ENCODE measurements around the gene FAM174C. TPM values are rescaled to one million over a fixed set of nuclear protein-coding genes. Genes with fewer than 3 reads are reported as not detected.

The FAM174C gene
- total RNA-seq, 1 experiment from 2014 or later, result 85.2 TPM

DNA sequence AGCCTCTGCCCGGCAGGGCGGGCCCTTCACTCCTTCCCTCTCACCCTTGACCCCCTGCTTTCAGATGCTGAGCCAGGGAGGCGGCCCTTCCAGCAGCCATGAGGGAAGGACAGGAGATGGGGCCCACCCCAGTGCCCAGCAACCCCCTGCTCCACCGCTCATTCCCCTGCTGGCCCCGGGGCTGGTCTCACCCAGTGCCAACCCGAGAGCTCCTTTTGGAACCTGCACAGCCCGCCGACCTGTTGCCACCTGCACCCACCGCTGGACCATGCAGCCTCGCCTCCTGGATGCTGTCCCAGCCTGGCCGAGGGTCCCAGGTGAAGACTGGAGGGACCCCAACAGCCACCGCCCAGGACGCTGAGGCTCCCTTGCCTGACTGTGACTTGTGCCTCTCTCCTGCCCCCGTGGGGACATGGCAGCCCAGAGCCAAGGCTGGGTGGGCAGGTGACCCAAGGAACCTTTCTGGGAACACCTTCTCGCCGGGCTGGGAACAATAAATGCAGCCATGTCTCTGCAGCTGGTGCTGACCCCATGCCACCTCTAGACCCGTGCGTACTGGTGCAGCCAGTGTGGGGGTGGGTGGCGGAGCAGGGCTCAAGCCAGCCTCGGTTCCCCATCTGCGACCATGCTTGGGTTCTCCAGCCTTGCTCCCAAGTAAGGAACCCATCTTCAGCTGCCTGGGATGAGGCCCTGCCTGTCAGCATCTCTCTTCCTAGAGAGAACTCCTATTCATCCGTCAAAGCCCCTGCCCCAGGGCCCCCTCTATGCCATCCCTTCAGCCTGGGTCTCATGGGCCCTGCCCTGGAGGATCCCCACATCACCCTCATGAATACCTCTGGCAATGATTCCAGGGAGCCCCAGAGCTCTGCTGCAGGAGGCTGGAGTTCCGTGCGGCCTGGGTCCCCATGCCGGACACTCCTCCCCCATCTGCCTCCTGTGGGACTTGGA, 3.7 kb downstream of the FAM174C start:
- H3K36me3 Mint-ChIP-seq (ENCODE audit: insufficient read depth, unreplicated experiment), result peaks cover 38% of the 10 kb centered on the region
- CTCF ChIA-PET, result interaction anchor here (0.6 to 1.7 kb wide), 13 partner anchors 13 to 165 kb away, joined by 3 to 8 read pairs (median 4); no protein-coding TSS in a partner anchor
- TF ChIP-seq, protein P1, sequence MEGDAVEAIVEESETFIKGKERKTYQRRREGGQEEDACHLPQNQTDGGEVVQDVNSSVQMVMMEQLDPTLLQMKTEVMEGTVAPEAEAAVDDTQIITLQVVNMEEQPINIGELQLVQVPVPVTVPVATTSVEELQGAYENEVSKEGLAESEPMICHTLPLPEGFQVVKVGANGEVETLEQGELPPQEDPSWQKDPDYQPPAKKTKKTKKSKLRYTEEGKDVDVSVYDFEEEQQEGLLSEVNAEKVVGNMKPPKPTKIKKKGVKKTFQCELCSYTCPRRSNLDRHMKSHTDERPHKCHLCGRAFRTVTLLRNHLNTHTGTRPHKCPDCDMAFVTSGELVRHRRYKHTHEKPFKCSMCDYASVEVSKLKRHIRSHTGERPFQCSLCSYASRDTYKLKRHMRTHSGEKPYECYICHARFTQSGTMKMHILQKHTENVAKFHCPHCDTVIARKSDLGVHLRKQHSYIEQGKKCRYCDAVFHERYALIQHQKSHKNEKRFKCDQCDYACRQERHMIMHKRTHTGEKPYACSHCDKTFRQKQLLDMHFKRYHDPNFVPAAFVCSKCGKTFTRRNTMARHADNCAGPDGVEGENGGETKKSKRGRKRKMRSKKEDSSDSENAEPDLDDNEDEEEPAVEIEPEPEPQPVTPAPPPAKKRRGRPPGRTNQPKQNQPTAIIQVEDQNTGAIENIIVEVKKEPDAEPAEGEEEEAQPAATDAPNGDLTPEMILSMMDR (IDR thresholded peaks at IDR 0.05; ENCODE audit: unreplicated experiment), result no peak
- peaks cover 3% of the 10 kb centered on the region for H3K27me3 Mint-ChIP-seq (ENCODE audit: insufficient read depth, unreplicated experiment)
- H3K27ac Mint-ChIP-seq (ENCODE audit: low read depth, unreplicated experiment), result no peak overlapping the region
- DNase-seq (ENCODE audit: unreplicated experiment), result no peak
- BruUV-seq (replicated peaks), result no TSS peak
- intact Hi-C loops (cut with micrococcal nuclease), result loop anchor here (2.0 to 10.0 kb wide), 3 partner anchors 106 to 233 kb away; partner anchors contain the start of genes ADAMTSL5, NDUFS7 and RPS15
- H3K4me3 Mint-ChIP-seq (ENCODE audit: unreplicated experiment), result no peak overlapping the region
- peaks cover 11% of the 10 kb centered on the region for H3K4me1 Mint-ChIP-seq (ENCODE audit: insufficient read depth, unreplicated experiment)
- no peaks in the 10 kb centered on the region for H3K9me3 Mint-ChIP-seq (ENCODE audit: unreplicated experiment)
- POLR2A ChIA-PET, result interaction anchor here (0.9 to 1.2 kb wide), 2 partner anchors 10 to 82 kb away, joined by 4 read pairs; partner anchors contain the start of gene CIRBP

DNA sequence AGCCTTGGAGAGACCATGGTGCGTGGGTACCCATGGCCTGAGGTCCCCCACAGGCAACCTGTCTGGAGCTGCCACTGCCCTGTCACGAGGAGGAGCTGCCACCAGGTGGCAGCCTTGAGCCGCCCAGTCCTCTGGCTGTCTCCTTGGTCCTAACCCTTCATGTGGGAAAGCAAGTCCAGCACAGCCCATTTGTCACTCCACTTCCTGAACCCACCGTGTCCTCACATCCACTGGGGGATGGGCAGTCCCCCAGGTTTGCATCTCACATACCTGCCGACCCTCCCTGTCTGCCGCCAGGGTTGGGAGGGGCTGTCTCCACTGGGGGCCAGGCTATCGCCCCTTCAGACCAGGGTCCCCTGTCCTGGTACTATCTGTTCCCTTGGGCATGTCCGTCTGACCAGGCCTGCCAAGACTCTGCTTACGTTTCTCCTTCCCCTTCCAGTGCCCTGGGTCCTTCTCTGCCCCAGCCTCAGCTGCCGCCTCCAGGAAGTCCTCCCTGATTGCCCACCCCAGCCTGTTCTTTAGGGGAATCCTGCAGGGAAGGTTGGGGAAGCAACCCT, 4.5 kb downstream of the FAM174C start:
- Mint-ChIP-seq H3K4me1 (ENCODE audit: insufficient read depth, unreplicated experiment) (peaks cover 11% of the 10 kb centered on the region), H3K27me3 (ENCODE audit: insufficient read depth, unreplicated experiment) (peaks cover 11% of the 10 kb centered on the region), H3K4me3 (ENCODE audit: unreplicated experiment) (no peak overlapping the region), H3K9me3 (ENCODE audit: unreplicated experiment) (no peaks in the 10 kb centered on the region), H3K27ac (ENCODE audit: low read depth, unreplicated experiment) (no peak overlapping the region), H3K36me3 (ENCODE audit: insufficient read depth, unreplicated experiment) (peaks cover 29% of the 10 kb centered on the region)
- ChIA-PET POLR2A (interaction anchor here (0.6 to 1.2 kb wide), 3 partner anchors 11 to 81 kb away, joined by 3 to 4 read pairs (median 4); partner anchors contain the start of gene CIRBP), CTCF (interaction anchor here (0.6 to 1.7 kb wide), 13 partner anchors 13 to 192 kb away, joined by 3 to 8 read pairs (median 4); no protein-coding TSS in a partner anchor)
- no TSS peak for BruUV-seq (replicated peaks)
- intact Hi-C loops (cut with micrococcal nuclease), result loop anchor here (2.0 to 10.0 kb wide), 4 partner anchors 82 to 232 kb away; partner anchors contain the start of genes ADAMTSL5, NDUFS7 and RPS15
- TF ChIP-seq, protein P1 (IDR thresholded peaks at IDR 0.05; ENCODE audit: unreplicated experiment), result peak; percentile 86
- DNase-seq (ENCODE audit: unreplicated experiment), result peak; percentile 83

DNA sequence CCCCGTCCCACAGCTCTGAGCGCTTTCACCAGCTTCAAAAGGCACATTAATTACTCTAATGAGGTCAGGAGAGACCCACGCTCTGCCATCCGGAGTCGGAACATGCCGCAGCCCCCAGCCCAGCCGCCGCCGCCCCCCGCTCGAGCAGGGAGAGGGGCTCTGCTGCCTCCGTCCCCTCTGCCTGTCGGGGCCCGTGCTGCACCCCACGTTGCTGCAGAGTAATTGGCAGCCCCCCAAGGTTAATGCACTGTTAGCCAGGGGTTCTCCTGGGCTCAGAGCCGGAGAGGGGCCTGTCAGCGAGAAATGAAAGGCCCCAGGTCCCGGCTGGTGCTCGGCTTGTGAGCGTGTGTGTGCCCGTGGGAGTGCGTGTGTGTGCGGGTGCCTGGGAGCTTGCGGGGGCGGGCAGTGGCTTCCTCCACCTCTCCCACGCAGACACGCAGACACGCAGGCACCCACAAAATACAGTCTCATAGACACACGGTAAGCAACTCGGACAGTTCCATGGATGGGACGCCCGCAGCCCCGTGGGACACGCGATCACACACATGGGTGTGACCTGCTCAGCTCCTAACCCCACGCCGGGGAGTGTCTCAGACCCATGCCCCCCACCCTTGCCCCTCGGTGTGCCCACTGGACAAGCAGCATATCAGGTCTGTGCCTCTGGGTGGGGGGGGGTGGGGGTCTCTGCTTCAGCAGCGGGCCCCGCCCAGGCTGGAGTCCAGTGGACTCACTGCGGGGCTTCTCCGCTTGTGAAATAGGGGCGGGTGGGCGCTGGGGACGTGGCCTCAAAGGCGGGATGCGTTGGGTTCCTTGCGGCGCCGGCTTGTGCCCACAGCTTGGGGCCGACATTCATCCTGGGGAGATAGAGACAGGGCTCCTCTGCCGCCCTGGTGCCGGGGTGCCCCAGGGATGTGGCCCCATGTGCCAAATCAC, 5.6 kb downstream of the FAM174C start:
- Mint-ChIP-seq H3K27ac (ENCODE audit: low read depth, unreplicated experiment) (no peak overlapping the region), H3K27me3 (ENCODE audit: insufficient read depth, unreplicated experiment) (peaks cover 17% of the 10 kb centered on the region), H3K9me3 (ENCODE audit: unreplicated experiment) (no peaks in the 10 kb centered on the region), H3K4me1 (ENCODE audit: insufficient read depth, unreplicated experiment) (peaks cover 11% of the 10 kb centered on the region), H3K36me3 (ENCODE audit: insufficient read depth, unreplicated experiment) (peaks cover 19% of the 10 kb centered on the region), H3K4me3 (ENCODE audit: unreplicated experiment) (no peak overlapping the region)
- ChIA-PET POLR2A (no interaction called here), CTCF (interaction anchor here (1.3 to 1.7 kb wide), 4 partner anchors 31 to 108 kb away, joined by 3 to 8 read pairs (median 4); no protein-coding TSS in a partner anchor)
- no TSS peak for BruUV-seq (replicated peaks)
- intact Hi-C loops (cut with micrococcal nuclease), result loop anchor here (5.0 kb wide), 1 partner anchor 81 kb away; no protein-coding TSS in a partner anchor
- TF ChIP-seq, protein P1 (IDR thresholded peaks at IDR 0.05; ENCODE audit: unreplicated experiment), result no peak
- DNase-seq (ENCODE audit: unreplicated experiment), result no peak
